ENCODE measurements around the gene TRMT61A.
A peak's percentile ranks its signal among the peaks of the same experiment; 100 is the strongest.

TRMT61A gene

DNA sequence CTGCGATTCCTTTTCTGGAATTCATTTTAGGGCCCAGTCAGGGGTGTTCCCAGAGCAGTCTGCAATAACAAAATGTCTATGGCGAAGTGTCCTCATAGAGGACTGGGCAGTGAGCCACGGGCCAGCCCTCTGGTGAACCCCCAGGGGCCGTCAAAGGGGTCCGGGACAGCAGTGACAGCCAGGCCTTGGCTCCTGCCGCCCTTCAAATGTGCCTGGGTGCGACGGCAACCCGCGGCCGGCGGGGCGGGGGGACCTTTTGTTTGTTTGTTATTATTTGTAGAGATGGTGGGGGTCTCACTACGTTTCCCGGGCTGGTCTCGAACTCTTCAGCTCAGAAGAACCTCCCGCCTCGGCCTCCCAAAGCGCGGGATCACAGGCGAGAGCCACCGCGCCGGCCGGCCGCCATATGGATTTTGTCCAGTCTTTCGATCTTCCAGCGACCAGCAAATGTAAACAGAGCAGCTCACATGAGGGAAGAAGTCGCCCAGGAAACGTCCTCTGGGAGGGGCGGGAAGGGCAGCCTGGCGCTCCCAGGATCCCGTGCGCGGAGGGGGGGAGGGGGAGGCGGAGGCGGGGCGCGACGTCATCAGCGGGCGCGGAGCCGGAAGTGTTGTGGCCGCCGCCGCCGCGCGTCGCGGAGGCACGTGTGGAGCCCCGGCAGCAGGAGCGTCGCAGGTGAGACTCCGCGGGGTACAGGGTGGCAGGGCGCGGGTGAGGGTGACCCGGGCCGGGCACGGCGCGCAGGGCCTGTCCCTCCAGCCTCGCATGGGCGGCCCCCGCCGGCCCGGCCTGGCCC lies at the start of gene TRMT61A:
TSS of gene TRMT61A (plus strand) at position 610 of the 796 bp plus-strand sequence. CDS start 783 bp downstream, outside the sequence.
- peak; percentile 92 for DNase-seq

DNA sequence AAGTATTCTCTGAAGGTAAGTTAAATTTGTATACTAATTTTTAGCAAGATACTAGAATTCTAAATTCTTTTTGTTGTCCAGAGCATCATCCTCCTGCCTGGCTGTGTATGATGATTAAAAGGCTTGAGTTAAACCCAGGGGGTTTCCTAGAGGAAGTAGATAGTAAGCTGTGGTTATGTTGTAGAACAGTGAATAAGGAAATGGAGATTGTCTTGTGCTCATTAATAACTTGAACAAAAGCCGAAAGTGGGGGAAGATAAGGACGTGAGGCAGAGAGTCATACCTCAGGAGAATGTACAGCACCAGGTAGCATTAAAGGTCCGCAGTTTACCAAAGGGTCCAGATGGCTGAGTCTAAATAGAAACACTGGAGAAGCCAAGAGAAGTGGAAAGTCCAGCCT lies 48.4 kb upstream of the TRMT61A start:
- no peak for DNase-seq

DNA sequence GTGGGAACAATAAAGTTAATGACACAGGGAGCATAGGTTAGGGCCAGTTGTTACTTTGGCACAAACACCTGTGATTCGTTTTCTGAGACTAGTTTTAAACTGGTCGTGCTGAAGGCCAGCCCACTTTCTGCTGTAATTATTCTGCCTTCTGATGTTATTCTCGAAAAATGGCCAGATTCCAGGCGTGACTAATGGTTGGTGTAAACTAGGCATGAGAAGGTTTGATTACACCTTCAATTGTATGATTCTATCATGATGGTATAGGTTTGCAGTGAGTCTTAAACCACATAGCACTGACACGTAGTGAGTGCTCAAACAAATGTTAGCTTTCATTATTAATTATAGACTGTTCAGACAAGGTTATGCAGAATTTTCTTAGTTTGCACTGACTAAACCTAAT lies 45.4 kb upstream of the TRMT61A start:
- no peak for DNase-seq

DNA sequence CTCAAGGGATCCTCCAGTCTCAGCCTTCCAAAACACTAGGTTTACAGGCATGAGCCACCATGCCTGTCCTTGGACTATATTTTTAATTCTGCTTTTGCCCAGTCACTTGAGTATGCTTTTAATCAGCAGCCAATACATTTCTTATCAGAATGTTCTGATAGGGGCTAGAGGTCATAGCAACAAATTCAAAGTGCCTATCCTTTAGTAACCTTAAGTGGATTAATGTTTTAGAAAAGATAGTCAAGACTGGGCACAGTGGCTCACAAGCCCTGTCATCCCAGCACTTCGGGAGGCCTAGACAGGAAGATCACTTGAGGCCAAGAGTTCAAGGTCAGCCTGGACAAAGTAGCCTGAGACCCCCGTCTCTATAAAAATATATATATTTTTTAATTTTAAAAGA lies 43.5 kb upstream of the TRMT61A start:
- no peak for DNase-seq

DNA sequence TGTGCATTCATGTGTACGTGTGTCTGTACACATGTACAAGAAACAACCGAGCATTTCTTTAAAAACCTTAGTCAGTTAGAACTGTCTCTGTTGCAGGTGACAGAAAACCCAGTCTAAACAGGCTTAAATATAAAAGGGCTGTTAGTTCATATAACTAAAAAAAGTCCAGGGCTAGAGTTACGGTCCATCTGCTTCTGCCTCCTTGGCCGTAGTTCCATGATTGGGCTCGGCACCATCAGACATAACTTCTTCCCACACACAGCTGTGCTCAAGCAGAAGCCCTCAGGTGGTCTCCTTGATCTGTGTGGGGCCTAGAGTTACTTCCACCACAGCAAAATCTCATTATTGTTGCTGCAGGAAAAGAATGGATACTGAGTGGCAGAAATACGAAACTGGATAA lies 40.9 kb upstream of the TRMT61A start:
- DNase-seq, result no peak

DNA sequence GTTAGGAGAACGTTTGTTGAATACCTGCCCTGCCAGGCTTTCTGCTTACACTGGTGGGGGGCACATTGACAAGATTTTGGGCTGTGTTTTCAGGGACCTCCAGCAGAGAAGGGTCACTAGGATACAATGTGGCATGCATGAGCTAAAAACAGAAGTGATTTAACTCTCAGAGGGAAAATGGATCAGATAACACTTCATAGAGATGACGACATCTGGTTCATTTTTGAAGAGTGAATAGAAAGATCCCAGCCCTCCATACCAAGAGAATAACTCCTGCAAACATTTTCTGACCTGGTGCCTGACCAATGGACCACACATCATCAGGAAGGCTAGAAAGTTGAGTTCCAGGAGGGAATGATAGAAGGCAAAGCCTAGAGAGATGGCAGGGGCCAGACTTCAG lies 40.0 kb upstream of the TRMT61A start:
- DNase-seq, result no peak

DNA sequence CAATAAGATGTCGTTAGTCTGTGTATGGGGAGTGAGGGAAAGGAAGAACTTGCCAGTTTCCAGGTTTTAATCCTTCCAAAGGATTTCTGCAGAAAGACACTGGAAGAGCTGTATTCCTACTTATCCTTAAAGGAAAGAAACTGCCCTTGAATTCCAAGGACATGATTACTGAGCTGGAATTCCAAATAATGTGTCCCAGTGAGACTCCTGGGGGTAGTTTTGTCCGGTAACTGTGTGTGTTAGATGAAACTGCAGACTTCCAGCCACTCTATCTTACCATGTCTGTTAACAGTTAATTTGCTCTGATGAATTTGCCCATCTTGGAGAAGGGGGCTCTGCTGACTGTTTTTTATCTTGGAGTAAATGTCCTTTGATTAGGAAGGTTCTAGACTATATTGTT lies 39.4 kb upstream of the TRMT61A start:
- no peak for DNase-seq

DNA sequence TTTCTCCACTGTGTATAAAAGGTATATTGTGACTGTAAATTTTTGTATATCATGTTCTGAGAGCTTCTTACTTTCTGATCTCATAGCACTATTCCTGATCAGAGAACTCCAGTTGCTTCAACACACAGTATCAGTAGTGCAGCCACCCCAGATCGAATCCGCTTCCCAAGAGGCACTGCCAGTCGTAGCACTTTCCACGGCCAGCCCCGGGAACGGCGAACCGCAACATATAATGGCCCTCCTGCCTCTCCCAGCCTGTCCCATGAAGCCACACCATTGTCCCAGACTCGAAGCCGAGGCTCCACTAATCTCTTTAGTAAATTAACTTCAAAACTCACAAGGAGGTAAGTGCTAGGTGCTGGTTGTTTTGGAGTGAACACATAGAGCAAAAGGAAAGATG lies 37.3 kb upstream of the TRMT61A start:
- DNase-seq, result no peak

DNA sequence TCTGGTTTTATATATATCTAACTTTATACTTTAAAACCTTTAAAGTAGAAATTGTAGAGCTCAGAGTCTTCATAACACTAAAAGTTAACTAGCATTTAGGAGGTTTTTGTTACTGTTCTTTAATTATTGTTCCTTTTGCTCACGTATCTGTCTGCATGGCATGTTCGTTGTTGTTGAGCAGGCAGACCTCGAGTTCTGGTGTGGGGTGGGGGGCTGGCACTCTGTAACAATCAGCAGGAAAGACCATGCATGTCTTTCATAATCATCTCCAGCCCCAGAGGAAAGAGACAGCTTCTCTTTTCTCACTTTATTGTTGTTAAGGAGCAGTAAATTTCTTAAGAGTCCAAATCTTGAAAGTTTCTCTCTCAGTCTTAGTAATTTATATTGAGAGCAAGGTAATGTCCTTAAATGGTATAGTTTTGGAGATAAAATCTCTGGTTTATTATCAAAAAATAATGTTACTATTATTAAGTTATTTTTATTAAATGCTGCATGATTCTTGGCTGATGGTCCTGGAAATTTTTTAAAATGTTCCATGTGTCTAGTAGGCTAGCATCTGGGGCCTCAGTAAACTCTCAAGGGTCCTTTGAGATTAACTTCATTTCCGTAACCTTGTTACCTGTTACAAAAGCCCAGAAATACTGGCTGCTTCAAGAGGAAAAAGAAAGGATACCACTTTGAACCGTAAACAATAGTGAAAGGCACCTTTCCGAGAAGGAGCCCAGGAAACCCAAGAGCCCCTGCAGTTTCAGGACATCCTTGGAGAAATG lies 36.7 kb upstream of the TRMT61A start:
- no peak for DNase-seq

DNA sequence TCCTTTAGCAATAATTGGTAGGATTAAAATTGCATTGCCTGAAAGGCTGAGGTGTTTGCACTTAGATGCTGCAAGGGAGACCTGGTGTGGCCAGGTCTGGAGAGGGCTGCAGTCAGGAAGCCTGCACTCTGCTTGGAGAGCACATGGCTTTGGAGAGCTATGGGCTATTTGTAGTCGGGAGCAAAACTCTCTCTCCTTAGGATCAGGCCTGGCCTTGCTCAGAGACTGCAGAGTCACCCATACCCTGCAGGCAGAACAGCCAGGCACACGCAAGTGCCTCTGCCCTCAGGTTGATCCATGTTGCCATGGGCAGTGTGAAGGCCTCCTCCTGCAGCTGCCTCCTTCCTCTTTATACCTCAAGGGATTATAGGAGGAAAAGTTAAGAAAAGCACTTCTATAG lies 33.1 kb upstream of the TRMT61A start:
- no peak for DNase-seq

DNA sequence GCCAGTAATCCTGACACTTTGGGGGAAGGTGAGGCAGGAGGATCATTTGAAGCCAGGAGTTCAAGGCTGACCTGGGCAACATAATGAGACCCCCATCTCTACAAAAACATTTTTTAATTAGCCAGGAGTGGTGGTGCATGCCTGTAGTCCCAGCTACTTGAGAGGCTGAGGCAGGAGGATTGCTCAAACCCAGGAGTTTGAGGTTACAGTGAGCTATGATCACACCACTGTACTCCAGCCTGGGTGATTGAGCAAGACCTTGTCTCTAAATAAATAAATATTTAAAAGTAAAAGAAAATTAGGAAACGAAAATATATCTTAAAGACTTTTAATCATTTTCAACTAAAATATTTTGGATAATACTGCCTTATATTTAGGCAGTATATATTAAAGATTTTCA lies 32.2 kb upstream of the TRMT61A start:
- DNase-seq, result no peak

DNA sequence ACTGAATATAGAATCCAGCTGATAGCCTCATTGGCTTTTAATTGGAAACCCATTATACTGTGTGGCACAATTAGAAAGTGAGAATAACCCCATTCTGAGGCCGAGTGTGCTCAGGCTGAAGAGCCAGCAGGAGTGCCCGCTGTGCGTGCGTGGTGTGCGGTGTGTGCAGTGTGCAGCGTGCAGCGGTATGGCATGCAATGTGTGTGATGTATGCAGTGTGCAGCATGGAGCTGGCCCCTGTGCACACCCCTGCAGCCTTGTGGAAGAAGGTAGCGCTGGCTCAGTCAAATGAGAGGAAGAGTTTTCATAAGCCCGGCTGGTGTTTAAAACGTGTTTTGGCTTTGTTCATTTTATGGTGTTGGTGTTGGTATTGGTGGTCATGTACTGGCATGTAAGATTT lies 29.3 kb upstream of the TRMT61A start:
- no peak for DNase-seq

DNA sequence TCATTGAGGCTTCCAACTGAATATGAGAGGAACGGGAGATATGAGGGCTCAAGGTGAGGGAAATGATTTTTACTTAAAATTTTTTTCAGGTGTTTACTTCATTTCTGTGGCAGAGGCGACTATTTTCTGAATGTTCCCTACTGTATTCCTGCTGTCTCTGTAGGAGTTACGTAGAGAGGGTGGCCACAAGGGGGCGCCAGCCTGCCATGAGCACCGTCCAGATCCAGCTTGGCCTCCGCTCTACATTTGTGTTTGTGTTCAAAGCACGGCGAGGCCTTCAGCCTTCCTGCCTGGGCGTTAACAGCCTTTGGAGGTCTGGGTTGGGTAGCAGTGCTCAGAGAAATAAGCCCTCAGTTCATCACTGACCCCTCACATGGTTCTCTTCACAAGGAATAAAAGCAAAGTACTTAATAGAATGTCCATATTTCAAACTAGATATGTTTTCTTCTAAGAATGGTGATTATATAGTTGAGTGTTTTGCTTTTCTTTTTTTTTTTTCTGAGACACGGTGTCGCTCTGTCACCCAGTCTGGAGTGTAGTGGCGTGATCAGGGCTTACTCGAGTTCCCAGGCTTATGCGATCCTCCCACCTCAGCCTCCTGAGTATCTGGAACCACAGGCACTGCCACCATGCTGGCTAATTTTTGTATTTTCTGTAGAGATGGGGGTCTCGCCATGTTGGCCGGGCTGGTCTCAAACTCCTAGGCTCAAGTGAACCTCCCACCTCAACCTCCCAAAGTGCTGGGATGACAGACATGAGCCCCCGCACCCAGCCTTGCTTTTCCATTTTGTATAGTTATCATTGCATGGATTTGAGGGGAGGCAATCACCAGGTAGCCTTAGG lies 28.6 kb upstream of the TRMT61A start:
- peak; percentile 89 for DNase-seq

DNA sequence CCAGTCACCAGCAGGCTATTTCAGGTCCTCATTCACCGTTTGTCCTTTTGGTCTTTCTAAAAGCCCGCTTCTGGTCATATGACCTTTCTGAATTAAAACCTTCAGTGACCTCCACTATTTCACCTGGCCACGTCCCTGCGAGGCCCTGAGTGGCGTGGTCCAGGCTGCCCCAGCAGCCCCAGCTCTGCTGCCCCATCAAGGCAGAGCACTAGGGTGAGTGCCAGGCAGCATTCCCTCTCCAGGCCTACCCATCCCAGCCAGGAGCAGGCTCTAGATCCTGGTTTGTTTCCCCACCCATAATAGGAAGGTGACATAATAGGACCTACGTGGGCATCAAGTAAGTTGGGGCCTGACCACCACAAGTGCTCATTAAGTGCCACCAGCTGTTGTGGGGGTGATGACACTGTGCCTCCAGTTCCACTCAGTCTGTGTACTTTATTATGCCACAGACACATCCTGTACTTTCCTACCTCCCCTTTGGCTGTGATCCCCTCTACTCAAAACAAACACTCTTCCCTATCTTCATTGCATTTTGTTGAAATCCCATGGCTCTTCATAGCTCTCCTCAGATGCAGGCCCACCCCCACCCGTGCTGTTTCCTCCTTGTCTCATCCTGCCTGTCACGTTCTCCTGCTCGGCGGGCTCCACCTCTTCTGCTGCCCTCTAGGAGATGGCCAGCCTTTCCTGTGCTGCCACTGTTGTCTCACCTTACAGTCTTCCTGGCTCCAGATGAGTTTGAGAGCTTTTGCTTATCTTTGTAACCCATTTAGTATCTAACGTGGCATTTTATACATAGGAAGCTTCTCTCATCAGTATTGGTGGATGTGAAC lies 27.7 kb upstream of the TRMT61A start:
- DNase-seq, result no peak

DNA sequence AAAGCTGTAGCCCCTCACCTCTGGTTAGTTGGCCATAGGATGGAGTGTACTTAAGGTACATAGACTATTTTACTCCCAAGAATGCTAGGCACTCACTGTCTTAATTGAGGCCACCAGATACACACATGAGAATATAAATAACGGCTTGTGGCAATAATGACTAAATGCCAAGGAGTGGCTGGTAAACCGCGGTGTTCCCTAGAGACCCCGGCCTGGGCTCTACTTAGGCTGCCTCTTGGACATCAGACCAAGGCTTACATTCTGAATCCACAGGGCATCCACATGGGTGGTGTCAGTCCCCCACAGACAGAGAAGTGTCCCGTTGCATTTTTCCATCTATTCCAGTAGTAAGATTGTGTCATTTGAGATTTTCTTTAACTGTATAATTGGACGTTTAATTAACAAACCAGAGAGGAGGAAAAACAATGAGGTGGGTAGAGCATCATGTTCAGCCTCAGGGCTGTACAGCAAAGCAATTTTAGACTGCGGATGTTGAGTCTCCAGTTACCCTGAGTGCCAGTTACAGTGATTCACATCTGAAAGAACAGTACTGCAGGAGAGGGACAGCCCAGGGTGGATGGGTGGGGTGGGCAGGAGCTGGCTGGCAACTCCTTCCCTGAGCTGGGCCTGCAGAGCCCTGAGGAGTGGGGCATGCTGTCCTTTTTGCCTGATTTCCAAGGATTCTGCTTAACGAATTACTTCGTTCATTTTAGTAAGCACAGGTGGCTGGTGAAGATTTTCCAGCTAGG lies 26.9 kb upstream of the TRMT61A start:
- DNase-seq, result no peak

DNA sequence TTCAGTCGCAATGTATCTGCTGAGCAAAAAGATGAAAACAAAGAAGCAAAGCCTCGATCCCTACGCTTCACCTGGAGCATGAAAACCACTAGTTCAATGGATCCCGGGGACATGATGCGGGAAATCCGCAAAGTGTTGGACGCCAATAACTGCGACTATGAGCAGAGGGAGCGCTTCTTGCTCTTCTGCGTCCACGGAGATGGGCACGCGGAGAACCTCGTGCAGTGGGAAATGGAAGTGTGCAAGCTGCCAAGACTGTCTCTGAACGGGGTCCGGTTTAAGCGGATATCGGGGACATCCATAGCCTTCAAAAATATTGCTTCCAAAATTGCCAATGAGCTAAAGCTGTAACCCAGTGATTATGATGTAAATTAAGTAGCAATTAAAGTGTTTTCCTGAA lies 26.1 kb upstream of the TRMT61A start:
- no peak for DNase-seq

DNA sequence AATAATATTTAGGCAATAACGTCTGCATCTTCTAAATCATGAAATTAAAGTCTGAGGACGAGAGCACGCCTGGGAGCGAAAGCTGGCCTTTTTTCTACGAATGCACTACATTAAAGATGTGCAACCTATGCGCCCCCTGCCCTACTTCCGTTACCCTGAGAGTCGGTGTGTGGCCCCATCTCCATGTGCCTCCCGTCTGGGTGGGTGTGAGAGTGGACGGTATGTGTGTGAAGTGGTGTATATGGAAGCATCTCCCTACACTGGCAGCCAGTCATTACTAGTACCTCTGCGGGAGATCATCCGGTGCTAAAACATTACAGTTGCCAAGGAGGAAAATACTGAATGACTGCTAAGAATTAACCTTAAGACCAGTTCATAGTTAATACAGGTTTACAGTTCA lies 25.7 kb upstream of the TRMT61A start:
- no peak for DNase-seq

DNA sequence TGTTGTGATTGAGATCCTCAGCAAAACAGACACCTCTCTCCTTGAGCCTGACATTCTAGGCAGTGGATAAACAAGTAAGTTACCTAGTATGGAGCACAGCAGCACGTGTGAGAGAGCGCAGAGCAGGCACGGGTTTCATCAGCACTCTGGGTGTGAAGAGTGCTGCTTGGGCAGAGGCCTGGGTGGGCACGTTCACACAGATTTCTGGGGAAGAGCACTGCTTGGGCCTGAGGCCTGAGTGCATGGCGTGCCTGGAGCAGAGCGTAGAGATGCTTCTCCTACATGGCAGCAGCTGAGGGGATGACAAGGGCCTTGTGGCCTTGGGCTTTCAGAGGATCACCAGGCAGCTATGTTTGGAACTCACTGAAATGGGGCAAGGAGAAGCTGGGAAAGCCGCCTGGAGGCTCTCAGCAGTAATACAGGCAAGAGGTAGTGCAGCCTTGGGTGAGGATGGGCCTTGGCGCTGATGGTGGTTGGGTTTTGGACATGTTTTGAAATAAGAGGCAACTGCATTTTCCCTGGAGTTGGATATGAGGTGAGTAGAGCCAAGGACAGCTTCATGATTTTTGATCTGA lies 23.9 kb upstream of the TRMT61A start:
- DNase-seq, result no peak

DNA sequence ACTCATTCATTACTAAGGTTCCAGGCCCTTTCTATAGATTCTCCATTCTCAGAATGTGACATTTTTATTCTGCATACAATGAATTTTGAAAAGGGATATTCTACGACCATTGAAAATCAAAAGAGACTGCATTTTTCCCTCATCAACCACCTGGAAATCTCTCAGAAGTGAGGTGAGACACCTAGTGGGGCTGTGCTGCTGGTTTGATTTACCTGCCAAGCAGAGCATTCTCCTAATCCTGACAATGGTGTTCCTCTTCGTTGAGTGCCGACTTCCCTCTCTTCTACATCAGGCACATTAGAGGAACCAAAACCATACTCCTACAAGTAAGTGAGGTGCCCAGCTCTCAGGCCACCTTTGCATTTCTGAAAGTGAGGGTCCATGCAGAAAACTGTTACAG lies 21.2 kb upstream of the TRMT61A start:
- DNase-seq, result no peak

DNA sequence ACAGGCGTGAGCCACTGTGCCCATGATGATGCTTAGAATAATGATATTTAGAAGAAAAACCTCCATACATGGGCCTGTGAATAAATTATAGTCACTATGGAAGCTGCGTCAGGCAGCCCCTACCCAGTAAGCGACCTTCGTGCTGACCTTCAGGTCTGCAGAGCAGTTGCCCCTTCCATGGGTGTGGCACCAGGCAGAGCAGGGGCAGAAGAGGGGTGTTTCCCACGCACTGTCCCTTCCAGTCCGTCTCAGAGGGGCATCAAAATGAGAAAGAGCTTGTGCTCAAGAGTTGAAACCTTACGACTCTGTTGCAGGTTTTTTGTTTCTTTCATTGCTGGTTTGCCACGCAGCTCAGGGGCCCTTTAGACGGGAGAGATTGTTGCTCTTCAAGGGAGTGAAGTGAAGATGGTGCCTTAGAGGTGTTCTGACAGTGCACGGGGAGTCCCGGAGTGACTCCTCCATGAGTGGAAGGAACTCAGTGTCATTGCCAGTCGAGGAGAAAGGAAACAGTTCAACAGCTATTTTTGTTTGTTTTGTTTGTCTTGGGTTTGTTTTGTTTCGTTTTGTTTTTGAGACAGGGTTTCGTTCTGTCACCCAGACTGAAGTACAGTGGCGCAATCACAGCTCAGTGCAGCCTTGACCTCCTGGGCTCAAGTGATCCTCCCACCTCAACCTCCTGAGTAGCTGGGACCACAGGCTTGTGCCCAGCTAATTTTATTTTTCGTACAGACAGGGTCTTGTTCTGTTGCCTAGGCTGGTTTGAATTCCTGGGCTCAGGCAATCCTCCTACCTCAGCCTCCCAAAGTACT lies 20.3 kb upstream of the TRMT61A start:
- DNase-seq, result no peak

Data from right hindlimb (tissue), 1 donor.